22Rv1 (cell line): ENCODE data around the gene C9orf43.

Experiments
- ZFX ChIP-seq: fragments of 450-650 bp; IDR thresholded peaks from 2 replicates; pipeline ENCODE4 v1.6.1; 2017; ENCODE audit warnings: antibody characterized with exemption, borderline replicate concordance
- TF ChIP-seq, protein P1 (sequence below): fragments of 450-650 bp; IDR thresholded peaks from 2 replicates; pipeline ENCODE4 v1.5.1; 2017; ENCODE audit warnings: mild to moderate bottlenecking

DNA sequence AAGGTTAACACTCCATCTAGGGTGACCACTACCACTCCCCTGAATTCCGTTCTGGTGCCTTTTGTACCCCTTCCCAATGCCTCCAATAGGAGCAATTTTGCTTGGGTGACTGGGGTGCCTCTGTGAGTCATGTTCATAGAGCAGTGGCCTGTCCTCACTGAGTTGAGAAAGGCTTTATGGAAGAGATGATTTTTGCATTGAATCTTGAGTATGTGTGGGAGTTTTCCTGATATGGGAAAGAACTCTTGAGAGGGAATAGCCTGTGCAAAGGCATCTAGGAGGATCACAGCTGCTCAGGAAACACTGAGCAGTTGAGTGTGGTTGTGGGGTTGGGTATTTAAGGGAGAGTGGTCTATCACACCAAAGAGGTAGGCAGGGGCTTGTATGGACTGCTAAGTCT is 16.2 kb downstream of the C9orf43 start:
- TF ChIP-seq, protein P1, sequence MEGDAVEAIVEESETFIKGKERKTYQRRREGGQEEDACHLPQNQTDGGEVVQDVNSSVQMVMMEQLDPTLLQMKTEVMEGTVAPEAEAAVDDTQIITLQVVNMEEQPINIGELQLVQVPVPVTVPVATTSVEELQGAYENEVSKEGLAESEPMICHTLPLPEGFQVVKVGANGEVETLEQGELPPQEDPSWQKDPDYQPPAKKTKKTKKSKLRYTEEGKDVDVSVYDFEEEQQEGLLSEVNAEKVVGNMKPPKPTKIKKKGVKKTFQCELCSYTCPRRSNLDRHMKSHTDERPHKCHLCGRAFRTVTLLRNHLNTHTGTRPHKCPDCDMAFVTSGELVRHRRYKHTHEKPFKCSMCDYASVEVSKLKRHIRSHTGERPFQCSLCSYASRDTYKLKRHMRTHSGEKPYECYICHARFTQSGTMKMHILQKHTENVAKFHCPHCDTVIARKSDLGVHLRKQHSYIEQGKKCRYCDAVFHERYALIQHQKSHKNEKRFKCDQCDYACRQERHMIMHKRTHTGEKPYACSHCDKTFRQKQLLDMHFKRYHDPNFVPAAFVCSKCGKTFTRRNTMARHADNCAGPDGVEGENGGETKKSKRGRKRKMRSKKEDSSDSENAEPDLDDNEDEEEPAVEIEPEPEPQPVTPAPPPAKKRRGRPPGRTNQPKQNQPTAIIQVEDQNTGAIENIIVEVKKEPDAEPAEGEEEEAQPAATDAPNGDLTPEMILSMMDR: no peak
- TF ChIP-seq ZFX: no peak
